OCI-LY1 (cell line): Measurements from ENCODE around the gene ZBED5.

ENCODE experiments used
- CTCF ChIP-seq: fragments of 200-600 bp; sonication (generic), shearing (Covaris generic); IDR thresholded peaks from 2 replicates; pipeline ENCODE4 v1.5.1; 2017; ENCODE audit warnings: mild to moderate bottlenecking, antibody characterized with exemption, low read length, moderate library complexity, mixed read lengths
- EZH2 ChIP-seq: fragments of 200-600 bp; sonication (generic), shearing (Covaris generic); IDR thresholded peaks from 2 replicates; pipeline ENCODE4 v1.8.0; 2017; ENCODE audit warnings: borderline replicate concordance, mixed run types, mild to moderate bottlenecking, antibody characterized with exemption, low read length, moderate library complexity, mixed read lengths

- TF ChIP-seq CTCF = no peak
- TF ChIP-seq EZH2 = no peak
These were observed 979 bp downstream of the ZBED5 start for GRCh38 chr11:10856689-10857458.
